GM21576 (cell line): ENCODE results near the gene KANSL1.
"Not testable (repeated sequence)": the region's sequence is repeated elsewhere in the genome, so short reads cannot be mapped to it uniquely, and the experiment has no call there.

Experiments
- ATAC-seq: cut with Tn5 transposase; IDR thresholded peaks from one replicate; pipeline ENCODE4 v1.9.1; 2021; ENCODE audit warnings: mild to moderate bottlenecking, moderate library complexity; ENCODE audit not compliant: unreplicated experiment

The KANSL1 gene

DNA sequence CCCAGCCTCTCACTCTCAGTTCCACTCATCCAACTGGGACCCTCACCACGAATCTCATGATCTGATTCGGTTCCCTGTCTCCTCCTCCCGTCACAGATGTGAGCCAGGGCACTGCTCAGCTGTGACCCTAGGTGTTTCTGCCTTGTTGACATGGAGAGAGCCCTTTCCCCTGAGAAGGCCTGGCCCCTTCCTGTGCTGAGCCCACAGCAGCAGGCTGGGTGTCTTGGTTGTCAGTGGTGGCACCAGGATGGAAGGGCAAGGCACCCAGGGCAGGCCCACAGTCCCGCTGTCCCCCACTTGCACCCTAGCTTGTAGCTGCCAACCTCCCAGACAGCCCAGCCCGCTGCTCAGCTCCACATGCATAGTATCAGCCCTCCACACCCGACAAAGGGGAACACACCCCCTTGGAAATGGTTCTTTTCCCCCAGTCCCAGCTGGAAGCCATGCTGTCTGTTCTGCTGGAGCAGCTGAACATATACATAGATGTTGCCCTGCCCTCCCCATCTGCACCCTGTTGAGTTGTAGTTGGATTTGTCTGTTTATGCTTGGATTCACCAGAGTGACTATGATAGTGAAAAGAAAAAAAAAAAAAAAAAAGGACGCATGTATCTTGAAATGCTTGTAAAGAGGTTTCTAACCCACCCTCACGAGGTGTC, 167.6 kb downstream of the KANSL1 start:
- no peak for ATAC-seq

DNA sequence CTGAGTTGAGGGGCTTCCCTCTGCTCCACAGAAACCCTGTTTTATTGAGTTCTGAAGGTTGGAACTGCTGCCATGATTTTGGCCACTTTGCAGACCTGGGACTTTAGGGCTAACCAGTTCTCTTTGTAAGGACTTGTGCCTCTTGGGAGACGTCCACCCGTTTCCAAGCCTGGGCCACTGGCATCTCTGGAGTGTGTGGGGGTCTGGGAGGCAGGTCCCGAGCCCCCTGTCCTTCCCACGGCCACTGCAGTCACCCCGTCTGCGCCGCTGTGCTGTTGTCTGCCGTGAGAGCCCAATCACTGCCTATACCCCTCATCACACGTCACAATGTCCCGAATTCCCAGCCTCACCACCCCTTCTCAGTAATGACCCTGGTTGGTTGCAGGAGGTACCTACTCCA, 168.2 kb downstream of the KANSL1 start:
- no peak for ATAC-seq

DNA sequence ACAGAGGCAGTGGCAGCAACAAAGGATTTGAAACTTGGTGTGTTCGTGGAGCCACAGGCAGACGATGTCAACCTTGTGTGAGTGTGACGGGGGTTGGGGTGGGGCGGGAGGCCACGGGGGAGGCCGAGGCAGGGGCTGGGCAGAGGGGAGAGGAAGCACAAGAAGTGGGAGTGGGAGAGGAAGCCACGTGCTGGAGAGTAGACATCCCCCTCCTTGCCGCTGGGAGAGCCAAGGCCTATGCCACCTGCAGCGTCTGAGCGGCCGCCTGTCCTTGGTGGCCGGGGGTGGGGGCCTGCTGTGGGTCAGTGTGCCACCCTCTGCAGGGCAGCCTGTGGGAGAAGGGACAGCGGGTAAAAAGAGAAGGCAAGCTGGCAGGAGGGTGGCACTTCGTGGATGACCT, 168.6 kb downstream of the KANSL1 start:
- no peak for ATAC-seq

DNA sequence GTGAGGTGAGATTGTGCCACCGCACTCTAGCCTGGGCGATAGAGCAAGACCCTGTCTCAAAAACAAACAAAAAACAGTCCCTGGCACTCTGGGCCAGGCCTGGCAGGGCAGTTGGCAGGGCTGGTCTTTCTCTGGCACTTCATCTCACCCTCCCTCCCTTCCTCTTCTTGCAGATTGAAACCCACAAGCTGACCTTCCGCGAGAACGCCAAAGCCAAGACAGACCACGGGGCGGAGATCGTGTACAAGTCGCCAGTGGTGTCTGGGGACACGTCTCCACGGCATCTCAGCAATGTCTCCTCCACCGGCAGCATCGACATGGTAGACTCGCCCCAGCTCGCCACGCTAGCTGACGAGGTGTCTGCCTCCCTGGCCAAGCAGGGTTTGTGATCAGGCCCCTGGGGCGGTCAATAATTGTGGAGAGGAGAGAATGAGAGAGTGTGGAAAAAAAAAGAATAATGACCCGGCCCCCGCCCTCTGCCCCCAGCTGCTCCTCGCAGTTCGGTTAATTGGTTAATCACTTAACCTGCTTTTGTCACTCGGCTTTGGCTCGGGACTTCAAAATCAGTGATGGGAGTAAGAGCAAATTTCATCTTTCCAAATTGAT, 169.3 kb downstream of the KANSL1 start:
- no peak for ATAC-seq

DNA sequence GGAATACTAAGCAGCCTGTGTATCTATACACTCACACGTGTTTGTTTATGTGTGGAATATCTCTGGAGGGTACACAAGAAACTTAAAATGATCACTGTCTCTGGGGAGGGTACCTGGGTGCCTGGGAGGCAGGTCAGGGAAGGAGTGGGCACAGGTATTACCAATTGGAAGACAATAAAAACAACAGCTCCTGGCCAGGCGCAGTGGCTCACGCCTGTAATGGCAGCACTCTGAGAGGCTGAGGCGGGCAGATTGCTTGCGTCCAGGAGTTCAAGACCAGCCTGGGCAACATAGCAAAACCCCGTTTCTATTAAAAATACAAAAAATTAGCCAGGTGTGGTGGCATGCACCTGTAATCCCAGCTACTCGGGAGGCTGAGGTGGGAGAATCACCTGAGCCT, 169.9 kb downstream of the KANSL1 start:
- not testable (repeated sequence) for ATAC-seq

DNA sequence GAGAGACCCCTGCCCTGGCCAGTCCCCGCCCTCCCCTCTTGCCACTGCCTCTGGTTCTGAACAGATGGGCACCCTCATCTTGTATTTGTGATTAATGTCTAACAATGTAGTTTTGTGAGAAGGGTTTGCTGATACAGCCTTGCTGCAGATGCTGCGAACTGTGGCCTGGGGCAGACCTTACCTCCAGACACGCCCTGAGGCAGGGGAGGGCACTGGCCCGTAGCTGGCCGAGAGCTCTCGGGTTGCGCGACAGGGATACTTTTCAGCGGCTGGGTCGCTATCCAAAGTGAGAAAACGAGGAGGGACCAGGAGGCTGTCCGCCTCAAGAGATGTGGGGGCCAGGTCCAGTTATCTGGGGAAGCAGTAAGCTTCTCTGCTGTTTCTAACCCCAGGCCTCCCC, 172.2 kb downstream of the KANSL1 start:
- ATAC-seq = no peak

DNA sequence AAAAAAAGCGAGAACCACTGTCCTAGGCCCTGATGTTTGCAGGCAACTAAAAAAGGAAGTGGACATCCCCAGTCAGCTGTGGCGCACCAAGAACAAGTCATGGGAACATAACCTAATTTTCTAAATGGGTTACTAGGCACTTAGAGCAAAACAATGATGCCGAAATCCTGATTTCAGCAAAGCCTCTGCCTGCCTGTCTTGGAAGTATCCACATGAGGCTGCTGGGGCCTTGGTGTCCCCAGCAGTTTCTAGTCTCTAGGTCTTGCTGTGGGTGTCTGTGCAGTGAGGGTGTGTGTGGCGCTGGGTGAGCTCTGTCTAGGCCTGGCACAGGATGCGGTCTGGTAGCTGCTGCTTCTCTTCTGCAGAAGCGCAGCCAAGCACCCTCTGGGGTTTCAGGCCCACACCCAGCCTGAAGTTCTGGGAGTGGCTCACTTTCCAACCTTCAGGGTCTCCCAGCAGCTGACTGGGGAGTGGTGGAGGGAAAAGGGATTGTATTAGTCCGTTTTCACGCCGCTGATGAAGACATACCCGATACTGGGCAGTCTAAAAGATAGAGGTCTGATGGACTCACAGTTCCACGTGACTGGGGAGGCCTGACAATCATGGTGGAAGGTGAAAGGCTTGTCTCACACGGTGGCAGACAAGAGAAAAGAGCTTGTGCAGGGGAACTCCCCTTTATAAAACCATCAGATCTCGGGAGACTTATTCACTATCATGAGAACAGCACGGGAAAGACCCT, 173.0 kb downstream of the KANSL1 start:
- peak; percentile 43 for ATAC-seq

DNA sequence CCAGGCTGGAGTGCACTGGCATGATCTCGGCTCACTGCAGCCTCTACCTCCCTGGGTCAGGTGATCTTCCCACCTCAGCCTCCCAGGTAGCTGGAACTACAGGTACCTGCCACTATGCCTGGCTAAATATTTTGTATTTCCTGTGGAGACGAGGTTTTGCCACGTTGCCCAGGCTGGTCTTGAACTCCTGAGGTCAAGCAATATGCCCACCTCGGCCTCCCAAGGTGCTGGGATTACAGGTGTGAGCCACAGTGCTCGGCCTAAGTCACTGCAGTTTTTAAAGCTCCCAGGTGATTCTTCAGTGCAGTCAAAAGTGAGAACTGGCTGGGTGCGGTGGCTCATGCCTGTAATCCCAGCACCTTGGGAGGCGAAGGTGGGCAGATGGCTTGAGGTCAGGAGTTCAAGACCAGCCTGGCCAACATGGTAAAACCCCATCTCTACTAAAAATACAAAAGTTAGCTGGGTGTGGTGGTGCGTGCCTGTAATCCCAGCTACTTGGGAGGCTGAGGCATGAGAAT, 173.8 kb downstream of the KANSL1 start:
- not testable (repeated sequence) for ATAC-seq

DNA sequence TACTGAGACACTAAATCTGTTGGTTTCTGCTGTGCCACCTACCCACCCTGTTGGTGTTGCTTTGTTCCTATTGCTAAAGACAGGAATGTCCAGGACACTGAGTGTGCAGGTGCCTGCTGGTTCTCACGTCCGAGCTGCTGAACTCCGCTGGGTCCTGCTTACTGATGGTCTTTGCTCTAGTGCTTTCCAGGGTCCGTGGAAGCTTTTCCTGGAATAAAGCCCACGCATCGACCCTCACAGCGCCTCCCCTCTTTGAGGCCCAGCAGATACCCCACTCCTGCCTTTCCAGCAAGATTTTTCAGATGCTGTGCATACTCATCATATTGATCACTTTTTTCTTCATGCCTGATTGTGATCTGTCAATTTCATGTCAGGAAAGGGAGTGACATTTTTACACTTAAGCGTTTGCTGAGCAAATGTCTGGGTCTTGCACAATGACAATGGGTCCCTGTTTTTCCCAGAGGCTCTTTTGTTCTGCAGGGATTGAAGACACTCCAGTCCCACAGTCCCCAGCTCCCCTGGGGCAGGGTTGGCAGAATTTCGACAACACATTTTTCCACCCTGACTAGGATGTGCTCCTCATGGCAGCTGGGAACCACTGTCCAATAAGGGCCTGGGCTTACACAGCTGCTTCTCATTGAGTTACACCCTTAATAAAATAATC, 179.6 kb downstream of the KANSL1 start:
- ATAC-seq = no peak

DNA sequence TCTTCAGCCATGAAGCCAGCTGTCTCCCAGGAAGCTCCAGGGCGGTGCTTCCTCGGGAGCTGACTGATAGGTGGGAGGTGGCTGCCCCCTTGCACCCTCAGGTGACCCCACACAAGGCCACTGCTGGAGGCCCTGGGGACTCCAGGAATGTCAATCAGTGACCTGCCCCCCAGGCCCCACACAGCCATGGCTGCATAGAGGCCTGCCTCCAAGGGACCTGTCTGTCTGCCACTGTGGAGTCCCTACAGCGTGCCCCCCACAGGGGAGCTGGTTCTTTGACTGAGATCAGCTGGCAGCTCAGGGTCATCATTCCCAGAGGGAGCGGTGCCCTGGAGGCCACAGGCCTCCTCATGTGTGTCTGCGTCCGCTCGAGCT, 180.1 kb downstream of the KANSL1 start:
- ATAC-seq = no peak

DNA sequence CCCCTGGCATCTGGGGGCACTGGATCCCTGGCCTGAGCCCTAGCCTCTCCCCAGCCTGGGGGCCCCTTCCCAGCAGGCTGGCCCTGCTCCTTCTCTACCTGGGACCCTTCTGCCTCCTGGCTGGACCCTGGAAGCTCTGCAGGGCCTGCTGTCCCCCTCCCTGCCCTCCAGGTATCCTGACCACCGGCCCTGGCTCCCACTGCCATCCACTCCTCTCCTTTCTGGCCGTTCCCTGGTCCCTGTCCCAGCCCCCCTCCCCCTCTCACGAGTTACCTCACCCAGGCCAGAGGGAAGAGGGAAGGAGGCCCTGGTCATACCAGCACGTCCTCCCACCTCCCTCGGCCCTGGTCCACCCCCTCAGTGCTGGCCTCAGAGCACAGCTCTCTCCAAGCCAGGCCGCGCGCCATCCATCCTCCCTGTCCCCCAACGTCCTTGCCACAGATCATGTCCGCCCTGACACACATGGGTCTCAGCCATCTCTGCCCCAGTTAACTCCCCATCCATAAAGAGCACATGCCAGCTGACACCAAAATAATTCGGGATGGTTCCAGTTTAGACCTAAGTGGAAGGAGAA, 180.6 kb downstream of the KANSL1 start:
- no peak for ATAC-seq

DNA sequence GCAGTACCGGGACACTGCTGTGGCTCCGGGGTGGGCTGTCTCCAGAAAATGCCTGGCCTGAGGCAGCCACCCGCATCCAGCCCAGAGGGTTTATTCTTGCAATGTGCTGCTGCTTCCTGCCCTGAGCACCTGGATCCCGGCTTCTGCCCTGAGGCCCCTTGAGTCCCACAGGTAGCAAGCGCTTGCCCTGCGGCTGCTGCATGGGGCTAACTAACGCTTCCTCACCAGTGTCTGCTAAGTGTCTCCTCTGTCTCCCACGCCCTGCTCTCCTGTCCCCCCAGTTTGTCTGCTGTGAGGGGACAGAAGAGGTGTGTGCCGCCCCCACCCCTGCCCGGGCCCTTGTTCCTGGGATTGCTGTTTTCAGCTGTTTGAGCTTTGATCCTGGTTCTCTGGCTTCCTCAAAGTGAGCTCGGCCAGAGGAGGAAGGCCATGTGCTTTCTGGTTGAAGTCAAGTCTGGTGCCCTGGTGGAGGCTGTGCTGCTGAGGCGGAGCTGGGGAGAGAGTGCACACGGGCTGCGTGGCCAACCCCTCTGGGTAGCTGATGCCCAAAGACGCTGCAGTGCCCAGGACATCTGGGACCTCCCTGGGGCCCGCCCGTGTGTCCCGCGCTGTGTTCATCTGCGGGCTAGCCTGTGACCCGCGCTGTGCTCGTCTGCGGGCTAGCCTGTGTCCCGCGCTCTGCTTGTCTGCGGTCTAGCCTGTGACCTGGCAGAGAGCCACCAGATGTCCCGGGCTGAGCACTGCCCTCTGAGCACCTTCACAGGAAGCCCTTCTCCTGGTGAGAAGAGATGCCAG, 181.3 kb downstream of the KANSL1 start:
- ATAC-seq = no peak

DNA sequence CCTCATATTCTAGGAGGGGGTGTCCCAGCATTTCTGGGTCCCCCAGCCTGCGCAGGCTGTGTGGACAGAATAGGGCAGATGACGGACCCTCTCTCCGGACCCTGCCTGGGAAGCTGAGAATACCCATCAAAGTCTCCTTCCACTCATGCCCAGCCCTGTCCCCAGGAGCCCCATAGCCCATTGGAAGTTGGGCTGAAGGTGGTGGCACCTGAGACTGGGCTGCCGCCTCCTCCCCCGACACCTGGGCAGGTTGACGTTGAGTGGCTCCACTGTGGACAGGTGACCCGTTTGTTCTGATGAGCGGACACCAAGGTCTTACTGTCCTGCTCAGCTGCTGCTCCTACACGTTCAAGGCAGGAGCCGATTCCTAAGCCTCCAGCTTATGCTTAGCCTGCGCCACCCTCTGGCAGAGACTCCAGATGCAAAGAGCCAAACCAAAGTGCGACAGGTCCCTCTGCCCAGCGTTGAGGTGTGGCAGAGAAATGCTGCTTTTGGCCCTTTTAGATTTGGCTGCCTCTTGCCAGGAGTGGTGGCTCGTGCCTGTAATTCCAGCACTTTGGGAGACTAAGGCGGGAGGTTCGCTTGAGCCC, 182.5 kb downstream of the KANSL1 start:
- ATAC-seq = no peak

DNA sequence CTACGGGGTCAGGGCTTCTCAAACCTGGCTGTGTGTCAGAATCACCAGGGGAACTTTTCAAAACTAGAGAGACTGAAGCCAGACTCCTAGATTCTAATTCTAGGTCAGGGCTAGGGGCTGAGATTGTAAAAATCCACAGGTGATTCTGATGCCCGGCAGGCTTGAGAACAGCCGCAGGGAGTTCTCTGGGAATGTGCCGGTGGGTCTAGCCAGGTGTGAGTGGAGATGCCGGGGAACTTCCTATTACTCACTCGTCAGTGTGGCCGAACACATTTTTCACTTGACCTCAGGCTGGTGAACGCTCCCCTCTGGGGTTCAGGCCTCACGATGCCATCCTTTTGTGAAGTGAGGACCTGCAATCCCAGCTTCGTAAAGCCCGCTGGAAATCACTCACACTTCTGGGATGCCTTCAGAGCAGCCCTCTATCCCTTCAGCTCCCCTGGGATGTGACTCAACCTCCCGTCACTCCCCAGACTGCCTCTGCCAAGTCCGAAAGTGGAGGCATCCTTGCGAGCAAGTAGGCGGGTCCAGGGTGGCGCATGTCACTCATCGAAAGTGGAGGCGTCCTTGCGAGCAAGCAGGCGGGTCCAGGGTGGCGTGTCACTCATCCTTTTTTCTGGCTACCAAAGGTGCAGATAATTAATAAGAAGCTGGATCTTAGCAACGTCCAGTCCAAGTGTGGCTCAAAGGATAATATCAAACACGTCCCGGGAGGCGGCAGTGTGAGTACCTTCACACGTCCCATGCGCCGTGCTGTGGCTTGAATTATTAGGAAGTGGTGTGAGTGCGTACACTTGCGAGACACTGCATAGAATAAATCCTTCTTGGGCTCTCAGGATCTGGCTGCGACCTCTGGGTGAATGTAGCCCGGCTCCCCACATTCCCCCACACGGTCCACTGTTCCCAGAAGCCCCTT, 183.3 kb downstream of the KANSL1 start:
- no peak for ATAC-seq

DNA sequence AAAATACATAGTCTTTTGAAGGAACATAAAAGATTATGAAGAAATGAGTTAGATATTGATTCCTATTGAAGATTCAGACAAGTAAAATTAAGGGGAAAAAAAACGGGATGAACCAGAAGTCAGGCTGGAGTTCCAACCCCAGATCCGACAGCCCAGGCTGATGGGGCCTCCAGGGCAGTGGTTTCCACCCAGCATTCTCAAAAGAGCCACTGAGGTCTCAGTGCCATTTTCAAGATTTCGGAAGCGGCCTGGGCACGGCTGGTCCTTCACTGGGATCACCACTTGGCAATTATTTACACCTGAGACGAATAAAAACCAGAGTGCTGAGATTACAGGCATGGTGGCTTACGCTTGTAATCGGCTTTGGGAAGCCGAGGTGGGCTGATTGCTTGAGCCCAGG, 184.6 kb downstream of the KANSL1 start:
- no peak for ATAC-seq

DNA sequence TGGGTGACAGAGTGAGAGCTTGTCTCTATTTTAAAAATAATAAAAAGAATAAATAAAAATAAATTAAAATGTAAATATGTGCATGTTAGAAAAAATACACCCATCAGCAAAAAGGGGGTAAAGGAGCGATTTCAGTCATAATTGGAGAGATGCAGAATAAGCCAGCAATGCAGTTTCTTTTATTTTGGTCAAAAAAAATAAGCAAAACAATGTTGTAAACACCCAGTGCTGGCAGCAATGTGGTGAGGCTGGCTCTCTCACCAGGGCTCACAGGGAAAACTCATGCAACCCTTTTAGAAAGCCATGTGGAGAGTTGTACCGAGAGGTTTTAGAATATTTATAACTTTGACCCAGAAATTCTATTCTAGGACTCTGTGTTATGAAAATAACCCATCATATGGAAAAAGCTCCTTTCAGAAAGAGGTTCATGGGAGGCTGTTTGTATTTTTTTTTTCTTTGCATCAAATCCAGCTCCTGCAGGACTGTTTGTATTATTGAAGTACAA, 185.7 kb downstream of the KANSL1 start:
- no peak for ATAC-seq

DNA sequence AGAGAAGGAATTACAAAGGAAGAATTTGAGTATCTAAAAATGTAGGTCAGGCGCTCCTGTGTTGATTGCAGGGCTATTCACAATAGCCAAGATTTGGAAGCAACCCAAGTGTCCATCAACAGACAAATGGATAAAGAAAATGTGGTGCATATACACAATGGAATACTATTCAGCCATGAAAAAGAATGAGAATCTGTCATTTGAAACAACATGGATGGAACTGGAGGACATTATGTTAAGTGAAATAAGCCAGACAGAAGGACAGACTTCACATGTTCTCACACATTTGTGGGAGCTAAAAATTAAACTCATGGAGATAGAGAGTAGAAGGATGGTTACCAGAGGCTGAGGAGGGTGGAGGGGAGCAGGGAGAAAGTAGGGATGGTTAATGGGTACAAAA, 187.1 kb downstream of the KANSL1 start:
- not testable (repeated sequence) for ATAC-seq

DNA sequence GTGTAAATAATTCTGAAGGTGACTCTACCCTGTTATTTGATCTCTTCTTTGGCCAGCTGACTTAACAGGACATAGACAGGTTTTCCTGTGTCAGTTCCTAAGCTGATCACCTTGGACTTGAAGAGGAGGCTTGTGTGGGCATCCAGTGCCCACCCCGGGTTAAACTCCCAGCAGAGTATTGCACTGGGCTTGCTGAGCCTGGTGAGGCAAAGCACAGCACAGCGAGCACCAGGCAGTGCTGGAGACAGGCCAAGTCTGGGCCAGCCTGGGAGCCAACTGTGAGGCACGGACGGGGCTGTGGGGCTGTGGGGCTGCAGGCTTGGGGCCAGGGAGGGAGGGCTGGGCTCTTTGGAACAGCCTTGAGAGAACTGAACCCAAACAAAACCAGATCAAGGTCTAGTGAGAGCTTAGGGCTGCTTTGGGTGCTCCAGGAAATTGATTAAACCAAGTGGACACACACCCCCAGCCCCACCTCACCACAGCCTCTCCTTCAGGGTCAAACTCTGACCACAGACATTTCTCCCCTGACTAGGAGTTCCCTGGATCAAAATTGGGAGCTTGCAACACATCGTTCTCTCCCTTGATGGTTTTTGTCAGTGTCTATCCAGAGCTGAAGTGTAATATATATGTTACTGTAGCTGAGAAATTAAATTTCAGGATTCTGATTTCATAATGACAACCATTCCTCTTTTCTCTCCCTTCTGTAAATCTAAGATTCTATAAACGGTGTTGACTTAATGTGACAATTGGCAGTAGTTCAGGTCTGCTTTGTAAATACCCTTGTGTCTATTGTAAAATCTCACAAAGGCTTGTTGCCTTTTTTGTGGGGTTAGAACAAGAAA, 189.1 kb downstream of the KANSL1 start:
- ATAC-seq = no peak
